NCI-H1105 (cell line): Measurements from ENCODE around the gene YY1.
"Not testable (repeated sequence)": the region's sequence is repeated elsewhere in the genome, so short reads cannot be mapped to it uniquely, and the experiment has no call there.

ENCODE experiments used
- DNase-seq: peaks from one replicate; lab custom pipeline; 2025; lab: John Stamatoyannopoulos, UW

The YY1 gene

GRCh38 chr14:100213956-100214769 is 24.8 kb upstream of the YY1 start:
- peak; percentile 97 for DNase-seq

- DNase-seq = no peak
These were observed 24.2 kb upstream of the YY1 start for GRCh38 chr14:100214770-100215083.

GRCh38 chr14:100215330-100215885 is 23.5 kb upstream of the YY1 start:
- no peak for DNase-seq

GRCh38 chr14:100219126-100219785 is 19.7 kb upstream of the YY1 start:
- no peak for DNase-seq

GRCh38 chr14:100221533-100222223 is 17.3 kb upstream of the YY1 start:
- DNase-seq = no peak

GRCh38 chr14:100222224-100223093 is 16.5 kb upstream of the YY1 start:
- DNase-seq = no peak

GRCh38 chr14:100223332-100224201 is 15.4 kb upstream of the YY1 start:
- DNase-seq = no peak

- no peak for DNase-seq
These were observed 14.6 kb upstream of the YY1 start for GRCh38 chr14:100224229-100224866.

- no peak for DNase-seq
These were observed 13.8 kb upstream of the YY1 start for GRCh38 chr14:100225169-100225568.

- DNase-seq = no peak
These were observed 8.6 kb upstream of the YY1 start for GRCh38 chr14:100230361-100230760.

GRCh38 chr14:100234511-100234910 is 4.4 kb upstream of the YY1 start:
- DNase-seq = no peak

- not testable (repeated sequence) for DNase-seq
These were observed 2.6 kb upstream of the YY1 start for GRCh38 chr14:100236271-100236818.

GRCh38 chr14:100236881-100237280 is 2.1 kb upstream of the YY1 start:
- no peak for DNase-seq

GRCh38 chr14:100237735-100238418 is 1.1 kb upstream of the YY1 start:
- peak; percentile 20 for DNase-seq

GRCh38 chr14:100239211-100239839 is 381 bp downstream of the YY1 start:
- DNase-seq = no peak

GRCh38 chr14:100239840-100240667 is 1.1 kb downstream of the YY1 start:
- peak; percentile 83 for DNase-seq

GRCh38 chr14:100240668-100241032 is 1.7 kb downstream of the YY1 start:
- DNase-seq = no peak

- no peak for DNase-seq
These were observed 2.3 kb downstream of the YY1 start for GRCh38 chr14:100241279-100241678.
